IPS-NIHi11 (cell line): Measurements from ENCODE around the gene GRIK4.
A peak's percentile ranks its signal among the peaks of the same experiment; 100 is the strongest.

ENCODE experiments used
- DNase-seq: peaks from one replicate; pipeline ENCODE4 v3.0.0; 2012; ENCODE audit warnings: mixed read lengths, low spot score

GRIK4 gene

GRCh38 chr11:120840661-120841060 is 329.1 kb downstream of the GRIK4 start:
- no peak for DNase-seq

- no peak for DNase-seq
Measured at GRCh38 chr11:120841074-120841473, 329.5 kb downstream of the GRIK4 start.

DNA sequence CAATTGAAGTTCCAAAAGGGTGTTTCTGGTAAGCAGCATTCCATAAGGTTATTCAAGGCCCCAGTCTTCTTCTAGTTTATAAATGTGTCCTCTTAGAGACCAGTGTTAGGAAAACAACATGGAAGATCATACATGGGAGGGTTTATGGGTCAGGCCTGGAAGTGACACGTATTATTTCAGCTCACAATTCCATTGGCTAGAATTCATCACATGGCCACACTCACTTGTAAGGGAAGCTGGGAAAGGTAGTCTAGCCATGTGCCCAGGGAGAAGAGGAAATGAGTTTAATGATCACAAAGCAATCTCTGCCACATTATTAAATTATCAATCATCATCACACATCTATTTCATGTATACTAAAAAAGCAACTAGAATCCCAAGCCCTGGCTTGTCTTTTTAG is 330.6 kb downstream of the GRIK4 start:
- no peak for DNase-seq

- DNase-seq: no peak
Measured at GRCh38 chr11:120853435-120853834, 341.9 kb downstream of the GRIK4 start.

DNA sequence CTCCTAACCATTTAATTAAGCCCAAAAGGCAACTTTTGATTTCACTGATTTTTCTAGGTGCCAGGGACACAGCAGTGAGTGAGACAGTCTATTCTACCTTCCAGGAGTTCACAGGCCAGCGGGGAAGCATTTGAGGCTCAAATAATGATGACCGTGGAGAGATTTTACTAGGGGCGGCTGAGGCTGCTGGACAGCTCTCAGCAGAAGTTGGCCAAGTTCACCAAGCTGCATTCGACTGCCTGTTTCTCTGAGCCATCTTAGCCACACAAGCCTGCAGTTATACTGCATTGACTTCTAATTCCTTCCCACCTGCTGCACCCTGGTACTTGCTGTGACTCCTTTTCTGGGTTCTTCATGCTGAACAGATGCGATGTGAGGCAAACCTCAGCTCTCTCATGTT is 343.4 kb downstream of the GRIK4 start:
- DNase-seq: peak; percentile 58

DNA sequence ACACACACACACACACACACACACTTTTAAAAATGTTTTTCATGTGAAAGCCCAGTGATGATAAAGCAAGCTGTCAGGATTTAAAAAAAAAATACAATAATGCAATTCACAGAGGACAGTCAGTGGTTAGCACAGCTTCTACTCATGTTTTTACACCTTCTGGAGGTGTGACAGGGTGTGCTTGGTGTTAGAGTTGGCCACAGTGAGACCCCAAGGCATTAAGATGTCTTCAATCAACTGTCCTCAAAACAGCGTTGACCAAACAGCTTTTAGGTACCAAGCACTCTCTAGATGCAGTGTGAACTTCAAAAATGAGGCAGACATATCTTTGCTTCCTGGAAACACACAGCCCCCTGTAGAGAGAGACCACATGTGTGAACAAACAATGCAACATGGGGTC is 346.0 kb downstream of the GRIK4 start:
- DNase-seq: no peak

- no peak for DNase-seq
Measured at GRCh38 chr11:120858740-120859139, 347.2 kb downstream of the GRIK4 start.

DNA sequence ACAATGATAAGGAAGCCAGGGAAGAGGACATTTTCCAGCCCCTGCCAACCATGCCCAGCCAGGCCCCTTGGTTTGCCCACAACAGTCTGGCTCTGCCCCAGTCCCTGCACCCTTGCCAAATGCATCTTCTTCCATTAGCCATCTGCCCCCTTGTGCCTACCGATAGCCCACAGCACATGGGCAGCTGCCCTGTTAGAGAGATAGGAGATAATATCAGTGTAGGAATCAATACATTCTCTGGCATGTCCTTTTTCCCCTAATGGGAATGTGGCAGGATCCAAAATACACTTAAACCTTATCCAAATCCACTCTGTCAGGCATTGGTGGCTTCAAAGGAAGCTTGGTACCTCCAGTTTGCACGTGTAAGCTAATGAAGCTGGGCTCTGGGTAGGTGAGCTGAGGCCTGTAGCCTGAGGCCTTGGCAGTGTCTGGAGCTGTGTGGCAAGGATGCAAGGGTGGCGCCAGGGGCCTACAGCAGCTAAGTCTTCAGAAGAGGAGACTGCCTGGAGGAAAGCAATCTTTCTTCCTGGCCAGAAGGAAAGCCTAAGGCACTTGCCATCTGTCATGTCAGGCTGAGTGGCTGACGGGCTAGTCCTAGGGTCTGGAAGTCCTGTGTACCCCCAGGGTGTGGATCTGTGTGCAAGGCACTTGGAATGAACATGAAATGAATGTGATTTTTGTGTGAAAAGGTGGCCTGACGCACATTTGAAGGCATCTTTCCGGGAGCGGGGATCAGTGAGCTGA is 348.2 kb downstream of the GRIK4 start:
- no peak for DNase-seq

GRCh38 chr11:120863359-120863758 is 351.8 kb downstream of the GRIK4 start:
- no peak for DNase-seq

- no peak for DNase-seq
Measured at GRCh38 chr11:120867024-120867423, 355.5 kb downstream of the GRIK4 start.

GRCh38 chr11:120867531-120867930 is 356.0 kb downstream of the GRIK4 start:
- no peak for DNase-seq

DNA sequence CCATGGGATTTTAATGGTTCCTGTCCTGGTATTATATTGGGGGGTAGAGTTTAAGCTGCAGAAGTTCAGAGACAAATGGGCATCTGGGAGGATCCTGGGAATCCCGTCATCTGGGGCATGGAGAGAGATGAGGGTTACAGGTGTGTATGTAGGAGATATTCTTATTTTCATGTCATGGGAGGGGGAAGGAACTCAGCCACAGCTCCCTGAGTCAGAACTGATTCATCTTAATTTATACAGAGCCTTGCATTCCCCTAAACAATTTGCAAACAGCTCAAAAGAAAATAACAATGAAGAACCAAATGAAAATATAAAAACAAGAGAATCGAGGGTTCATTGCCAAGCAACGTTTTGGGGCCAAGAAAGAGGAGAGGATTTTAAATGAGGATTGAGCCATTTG is 356.4 kb downstream of the GRIK4 start:
- DNase-seq: no peak

GRCh38 chr11:120869097-120869496 is 357.5 kb downstream of the GRIK4 start:
- DNase-seq: no peak

GRCh38 chr11:120869516-120870011 is 358.0 kb downstream of the GRIK4 start:
- DNase-seq: no peak

GRCh38 chr11:120871194-120871593 is 359.6 kb downstream of the GRIK4 start:
- DNase-seq: no peak

DNA sequence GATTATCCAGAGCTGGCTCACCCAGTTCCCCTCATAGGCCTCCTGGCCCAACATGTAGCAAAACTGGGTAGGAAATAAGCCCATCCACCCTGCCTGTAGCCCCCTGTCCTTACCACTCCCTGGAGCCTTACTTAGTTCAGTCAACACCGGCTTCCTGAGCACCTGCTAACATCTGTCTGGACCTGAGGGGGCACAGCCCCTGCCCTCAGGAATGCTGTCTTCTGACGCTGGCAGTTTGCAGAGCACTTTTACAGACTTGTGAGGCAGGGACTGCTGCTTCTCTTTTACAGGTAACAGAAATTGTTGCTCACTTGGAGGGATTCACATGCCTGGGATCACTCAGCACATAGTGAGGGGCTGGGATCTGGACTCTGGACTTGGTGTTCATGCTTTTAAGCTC is 360.4 kb downstream of the GRIK4 start:
- peak; percentile 30 for DNase-seq

- DNase-seq: no peak
Measured at GRCh38 chr11:120873966-120874735, 362.6 kb downstream of the GRIK4 start.

DNA sequence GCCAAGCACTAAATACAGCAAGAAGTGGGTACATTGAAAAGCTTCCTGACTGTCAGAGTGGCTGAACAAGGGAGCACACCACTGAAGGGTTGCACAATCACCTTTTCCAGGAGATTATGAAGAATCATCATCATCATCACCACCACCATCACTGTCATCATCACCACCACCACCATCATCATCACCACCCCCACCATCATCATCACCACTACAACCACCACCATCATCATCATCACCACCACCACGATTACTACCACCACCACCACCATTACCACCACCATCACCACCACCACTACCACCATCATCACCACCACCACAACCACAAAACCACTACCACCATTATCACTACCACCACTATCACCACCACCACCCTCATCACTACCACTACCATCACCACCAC is 364.4 kb downstream of the GRIK4 start:
- DNase-seq: no peak

DNA sequence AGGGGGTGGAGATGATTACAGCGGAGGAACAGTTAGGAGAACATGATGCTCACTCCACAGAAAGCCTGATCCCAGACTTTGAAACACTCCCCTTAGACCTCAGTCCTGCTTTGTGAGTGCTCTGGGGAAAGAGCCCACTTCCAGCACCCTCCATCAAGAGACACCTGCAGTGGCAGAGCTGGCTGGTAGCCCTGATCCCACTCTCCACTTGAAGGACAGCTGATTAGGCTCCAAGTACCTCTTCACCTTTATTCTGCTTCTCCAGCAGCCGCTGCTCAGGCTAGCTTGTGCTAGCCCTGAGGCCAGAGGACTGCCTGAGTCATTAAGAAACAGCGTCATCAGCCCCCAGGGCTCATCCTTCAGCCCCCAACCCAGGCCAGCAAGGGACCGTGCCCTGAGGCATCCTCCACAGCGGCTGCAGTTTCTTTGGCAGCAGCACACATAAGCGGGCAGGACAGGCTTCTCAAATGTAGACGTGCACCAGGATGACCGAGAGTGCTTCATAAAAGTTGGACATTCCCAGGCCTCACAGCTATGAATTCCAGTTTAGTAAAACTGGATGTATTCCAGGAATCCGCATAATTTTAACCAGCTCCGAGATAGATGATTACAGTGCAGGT is 366.3 kb downstream of the GRIK4 start:
- DNase-seq: no peak

DNA sequence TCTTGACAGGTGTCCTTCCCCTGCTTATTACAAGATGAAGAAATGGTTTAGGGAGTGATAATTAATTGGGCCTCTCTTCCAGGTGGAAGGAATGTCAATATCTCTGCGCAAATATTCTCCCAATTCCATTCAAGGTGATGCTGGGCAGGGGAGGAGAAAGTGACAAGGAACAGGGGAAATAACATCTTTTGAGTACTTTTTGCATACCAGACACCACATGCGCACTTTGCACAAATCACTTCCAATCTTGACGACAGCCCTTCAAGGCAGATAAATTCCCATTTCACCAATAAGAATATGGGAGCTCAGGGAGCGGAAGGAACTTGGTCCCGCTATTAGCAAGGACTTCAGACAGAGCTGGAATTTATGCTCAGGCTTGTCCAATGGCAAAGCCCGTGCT is 367.2 kb downstream of the GRIK4 start:
- DNase-seq: no peak

GRCh38 chr11:120880498-120881175 is 369.1 kb downstream of the GRIK4 start:
- no peak for DNase-seq

GRCh38 chr11:120881596-120881995 is 370.0 kb downstream of the GRIK4 start:
- DNase-seq: no peak
